NCI-H82 treated with DMSO at 0.1 percent for 48 hours (cell line): ENCODE data around the gene SDC3.

Experiments used
- DNase-seq: peaks from one replicate; lab custom pipeline; 2025; ENCODE audit not compliant: unreplicated experiment; lab: John Stamatoyannopoulos, UW

Gene SDC3

GRCh38 chr1:30855686-30856259 is 52.8 kb downstream of the SDC3 start:
- no peak for DNase-seq

DNA sequence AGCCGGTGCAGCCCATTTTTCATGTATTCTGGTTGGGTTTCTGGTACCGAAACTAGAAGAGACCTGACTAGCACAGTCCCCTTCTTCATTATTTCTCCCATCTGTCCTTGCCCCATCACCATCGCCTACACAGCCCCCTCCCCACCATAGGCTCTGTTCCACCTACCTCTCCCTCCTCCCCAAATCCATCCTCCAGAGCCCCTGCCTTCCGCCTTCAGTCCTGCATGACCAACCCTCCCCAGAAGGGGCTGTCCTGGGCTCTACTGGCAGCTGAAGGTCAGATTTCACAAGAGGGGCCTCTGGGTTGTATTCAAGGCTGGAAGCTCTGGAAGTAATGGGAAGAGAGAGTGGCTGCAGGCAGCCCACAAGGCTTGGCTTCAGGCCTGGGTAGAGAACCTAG is 55.2 kb downstream of the SDC3 start:
- DNase-seq = no peak

- no peak for DNase-seq
Observed at GRCh38 chr1:30852026-30852425, 56.5 kb downstream of the SDC3 start.

DNA sequence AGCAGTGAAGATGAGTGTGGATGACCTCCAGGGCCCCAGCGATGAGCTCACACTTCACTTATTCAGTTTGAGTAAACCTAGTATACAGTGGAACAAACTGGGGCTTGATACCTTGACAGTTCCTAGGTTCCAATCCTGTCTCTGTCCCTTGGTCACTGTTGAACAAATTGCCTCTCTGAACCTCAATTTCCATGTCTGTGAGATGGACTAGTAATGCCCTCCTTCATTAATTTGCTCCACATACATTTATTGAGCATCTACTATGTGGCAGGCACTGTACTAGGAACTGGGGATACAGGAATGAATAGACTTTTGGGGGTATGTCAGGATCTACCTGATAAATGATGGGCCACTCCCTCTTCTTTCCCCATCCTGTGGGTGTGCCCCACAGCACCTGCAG is 57.3 kb downstream of the SDC3 start:
- DNase-seq = no peak

DNA sequence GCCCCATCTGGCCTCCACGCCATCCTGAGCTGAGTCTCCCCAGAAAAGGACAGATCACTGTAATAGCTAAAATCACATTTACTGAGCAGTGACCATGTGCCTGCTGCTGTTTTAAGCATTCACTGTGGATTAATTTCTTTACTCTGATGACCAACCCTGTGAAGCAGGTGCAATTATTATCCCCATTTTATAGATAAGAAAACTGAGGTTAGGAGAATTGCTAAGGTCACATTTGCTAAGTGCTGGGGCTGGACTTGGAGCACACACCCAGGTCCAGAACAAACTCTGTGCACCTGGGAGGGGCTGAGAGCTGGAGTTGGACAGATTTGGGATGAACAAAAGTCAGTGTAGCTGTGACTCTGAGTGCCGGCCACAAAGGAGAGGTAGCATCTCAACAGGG is 58.0 kb downstream of the SDC3 start:
- no peak for DNase-seq

DNA sequence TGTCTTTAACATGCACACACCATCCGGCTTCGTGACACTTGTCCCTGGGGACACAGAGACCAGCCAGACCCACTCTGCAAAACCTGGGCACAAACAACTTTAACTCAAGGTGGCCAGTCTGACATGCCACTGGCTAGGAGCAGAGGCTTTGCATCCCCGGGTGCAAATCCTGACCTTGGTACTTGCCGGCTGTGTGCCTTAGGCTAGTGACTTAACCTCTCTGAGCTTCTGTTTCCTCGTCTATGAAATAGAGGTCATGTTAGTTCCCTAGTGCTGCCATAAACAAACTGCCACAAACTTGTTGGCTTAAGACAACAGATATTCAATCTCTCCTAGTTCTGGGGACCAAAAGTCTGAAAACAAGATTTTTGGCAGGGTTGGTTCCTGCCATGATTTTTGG is 60.4 kb downstream of the SDC3 start:
- DNase-seq = no peak

DNA sequence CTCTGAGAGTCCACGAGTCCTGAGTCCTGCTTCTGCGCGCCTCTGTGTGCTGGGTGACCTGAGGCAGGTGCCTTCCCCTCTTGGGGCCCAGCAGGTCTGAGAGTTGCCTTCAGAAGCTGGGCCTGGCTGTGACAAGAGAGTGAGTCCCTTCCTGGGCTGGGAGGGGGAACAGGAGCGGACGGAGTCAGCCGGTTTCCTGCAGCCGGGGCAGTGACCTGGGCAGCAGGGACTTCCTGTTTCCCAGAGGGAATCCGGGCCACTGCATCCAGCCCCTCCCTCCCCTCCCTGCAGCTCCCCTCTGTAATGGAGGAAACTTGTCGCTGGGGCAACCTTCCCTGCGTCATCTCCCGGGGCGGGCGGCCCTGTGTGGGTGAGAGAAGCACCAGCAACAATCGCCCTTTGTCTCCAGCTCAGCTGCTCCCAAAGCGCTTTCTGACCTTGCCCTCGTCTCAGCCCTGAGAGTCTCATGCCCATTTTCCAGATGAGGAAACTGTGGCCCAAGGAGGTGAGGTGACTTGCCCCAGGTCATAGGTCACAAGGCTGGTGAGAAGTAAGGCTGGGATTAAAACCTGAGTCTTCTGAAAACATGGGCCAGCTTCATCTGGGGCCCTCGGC is 61.1 kb downstream of the SDC3 start:
- no peak for DNase-seq

GRCh38 chr1:30846587-30846986 is 62.0 kb downstream of the SDC3 start:
- DNase-seq = no peak

- no peak for DNase-seq
Observed at GRCh38 chr1:30845904-30846290, 62.7 kb downstream of the SDC3 start.

- DNase-seq = no peak
Observed at GRCh38 chr1:30845237-30845903, 63.2 kb downstream of the SDC3 start.

GRCh38 chr1:30844631-30845030 is 63.9 kb downstream of the SDC3 start:
- DNase-seq = no peak

DNA sequence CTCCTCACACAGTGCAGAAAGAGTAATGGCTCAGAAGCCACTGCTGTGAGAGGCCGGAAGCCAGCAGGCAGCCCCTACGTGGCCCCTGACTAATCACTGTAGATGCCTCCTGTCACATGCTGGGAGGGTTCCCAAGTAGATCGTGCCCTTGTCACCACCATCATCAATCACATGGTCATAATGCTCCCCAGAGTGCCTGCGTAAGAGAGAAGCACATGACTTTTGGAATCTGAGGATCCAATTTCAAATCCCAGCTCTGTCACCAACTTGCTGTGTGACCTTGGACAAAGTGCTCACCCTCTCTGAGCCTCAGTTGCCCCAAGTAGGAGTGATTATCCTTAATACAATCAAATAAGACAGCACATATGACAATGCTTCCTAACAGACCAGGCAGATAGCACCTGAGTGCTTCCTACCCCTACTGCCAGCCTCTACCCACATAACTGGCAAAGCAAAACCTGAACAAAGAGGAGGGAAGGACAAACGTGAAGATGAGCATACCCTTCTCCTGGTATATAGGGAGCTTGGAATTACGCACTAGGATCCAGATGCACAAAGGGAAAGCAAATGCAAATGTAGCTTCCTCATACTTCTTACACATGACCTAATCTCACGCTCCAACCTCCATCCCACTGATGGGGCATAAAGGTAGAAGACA is 65.7 kb downstream of the SDC3 start:
- DNase-seq = no peak

DNA sequence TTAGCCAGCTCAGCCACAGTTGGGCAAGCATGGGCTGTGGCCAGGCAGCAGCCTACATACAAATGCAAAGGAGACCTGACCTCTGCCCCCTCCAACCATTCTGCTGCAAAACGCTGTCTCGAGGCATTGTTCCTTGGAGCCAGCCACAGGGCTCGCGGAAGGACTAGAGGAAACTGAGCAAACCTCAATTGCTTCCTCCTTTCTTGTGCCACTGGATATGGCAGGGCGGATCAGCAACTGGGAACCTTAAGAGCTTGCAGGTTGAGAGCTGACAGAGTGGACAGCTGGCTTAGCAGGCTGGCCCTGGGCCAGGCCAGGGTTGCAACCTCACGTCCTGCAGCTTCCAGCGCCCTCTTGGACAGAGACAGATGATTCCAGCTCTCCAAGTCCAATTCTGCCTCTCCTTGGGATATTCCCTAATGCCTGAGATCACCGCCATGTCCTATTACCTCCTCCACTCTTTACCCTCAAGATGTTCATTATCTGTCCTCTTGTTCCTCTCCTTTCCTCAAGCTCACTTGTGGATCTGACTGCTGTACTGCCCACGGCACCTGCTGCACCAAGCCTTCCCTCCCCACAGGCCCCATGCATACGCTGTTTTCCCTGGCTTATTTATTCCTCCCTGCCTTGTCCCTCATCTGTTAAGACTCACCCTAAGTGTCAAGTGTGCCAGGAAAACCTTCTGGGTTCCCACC is 67.5 kb downstream of the SDC3 start:
- no peak for DNase-seq

DNA sequence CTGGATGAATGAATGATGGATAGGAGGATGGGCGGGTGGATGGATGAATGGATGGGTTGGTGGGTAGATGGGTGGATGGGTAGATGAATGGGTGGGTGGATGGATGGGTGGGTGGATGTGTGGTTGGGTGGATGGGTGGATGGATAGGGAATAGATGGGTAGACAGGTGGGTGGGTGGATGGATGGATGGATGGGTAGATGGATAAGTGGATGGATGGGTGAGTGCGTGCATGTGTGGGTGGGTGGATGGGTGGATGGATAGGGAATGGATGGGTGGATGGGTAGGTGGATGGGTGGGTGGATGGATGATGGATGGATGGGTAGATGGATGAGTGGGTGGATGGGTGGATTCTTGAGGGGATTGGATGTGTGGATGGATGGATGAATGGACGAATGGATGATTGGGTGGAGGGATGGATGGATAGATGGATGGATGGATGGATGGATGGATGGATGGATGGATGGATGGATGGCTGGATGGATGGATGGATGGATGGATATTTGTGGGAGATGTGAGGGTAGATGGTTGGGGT is 68.7 kb downstream of the SDC3 start:
- DNase-seq = no peak

DNA sequence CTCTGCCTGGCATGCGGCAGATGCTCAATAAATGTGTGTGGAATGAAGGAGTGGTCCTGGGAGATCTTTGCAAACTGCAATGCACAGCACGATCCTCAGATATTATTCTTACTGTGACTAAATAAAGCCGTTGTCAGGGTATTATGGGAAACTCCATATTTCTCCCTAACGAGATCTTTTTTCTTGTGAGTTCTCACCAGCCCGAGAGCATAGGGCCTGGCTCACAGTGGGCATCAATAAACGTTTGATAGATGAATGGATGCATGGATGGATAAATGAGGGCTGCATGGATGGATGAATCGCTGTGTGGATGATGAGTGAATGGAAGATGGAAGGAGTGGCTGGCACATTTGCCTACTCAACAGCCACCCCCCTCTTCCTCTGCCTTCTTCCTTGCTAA is 69.6 kb downstream of the SDC3 start:
- no peak for DNase-seq

DNA sequence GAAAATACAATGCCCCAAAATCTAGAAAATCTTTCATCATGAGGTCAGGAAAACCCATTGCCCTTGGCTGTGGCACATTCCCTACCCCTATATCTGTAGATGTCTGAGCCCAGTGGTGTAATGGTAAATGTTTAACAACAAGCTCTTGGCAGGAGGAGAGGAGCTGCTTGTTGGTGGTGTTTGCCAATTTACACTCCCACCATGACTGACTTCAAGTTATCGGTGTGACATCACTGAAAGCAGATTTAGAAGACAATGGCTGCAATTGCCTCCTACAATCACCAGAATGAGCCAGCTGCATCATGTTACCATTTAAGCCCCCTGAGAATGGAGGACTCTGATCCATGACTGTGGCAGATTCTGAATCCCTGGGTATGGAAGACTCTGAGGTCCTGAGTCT is 70.9 kb downstream of the SDC3 start:
- DNase-seq = no peak

GRCh38 chr1:30834253-30834652 is 74.3 kb downstream of the SDC3 start:
- no peak for DNase-seq

DNA sequence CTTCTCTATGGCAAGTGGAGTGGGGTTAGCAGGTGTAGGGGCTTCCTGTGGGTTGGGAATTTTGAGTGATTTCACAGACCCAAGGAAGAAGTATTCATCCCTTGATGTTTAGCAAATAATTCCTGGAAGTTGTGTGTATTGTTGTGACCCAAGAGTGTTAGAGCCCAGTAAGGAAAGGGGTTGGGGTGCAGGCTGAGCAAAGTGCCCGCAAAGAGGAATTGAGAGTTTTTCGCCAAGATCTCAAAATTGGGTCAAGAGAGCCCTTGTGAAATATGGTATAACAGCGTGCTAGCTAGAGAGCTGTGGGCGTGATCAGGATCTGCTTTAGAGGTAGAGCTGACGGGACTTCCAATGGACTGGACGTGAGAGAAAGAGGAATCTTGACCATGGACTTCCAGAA is 78.0 kb downstream of the SDC3 start:
- no peak for DNase-seq

- no peak for DNase-seq
Observed at GRCh38 chr1:30829889-30830288, 78.7 kb downstream of the SDC3 start.

DNA sequence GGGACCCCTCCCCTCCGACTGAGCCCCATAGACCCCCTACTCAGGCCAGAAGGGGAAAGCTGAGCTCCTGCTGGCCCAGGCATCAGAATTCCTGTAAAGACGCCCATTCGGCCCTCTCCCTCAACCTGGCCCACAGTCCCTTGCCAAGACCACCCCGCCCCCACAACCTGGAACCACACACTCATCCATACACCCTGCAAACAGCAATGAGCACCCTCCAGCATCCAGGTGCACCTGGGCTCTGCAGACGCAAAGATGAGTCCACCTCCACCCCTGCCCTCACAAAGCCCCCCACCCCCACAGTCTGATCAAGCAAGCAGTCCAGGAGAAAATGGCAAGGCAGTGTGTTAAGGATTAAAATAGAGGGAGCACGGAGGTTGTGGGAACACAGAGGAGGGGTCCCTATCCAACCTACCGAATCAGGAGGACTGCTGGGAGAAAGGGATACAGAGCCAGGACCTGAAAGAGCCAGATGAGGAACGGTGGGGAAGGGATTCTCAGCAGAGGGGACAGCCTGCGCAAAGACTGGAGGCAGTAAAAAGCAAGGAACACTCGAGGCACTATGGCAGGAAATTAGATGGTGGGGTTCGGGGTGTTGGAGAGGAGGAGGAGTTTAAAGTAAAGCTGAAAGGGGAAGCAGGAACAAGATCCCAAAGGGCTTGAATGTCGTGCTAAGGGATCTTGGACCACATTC is 83.7 kb downstream of the SDC3 start:
- no peak for DNase-seq
